GM10266 (cell line): Measurements from ENCODE around the gene DUSP3.

ENCODE experiments used
- DNase-seq: peaks from one replicate; pipeline ENCODE4 v3.0.0; 2012; ENCODE audit errors: extremely low spot score
- TF ChIP-seq, protein P1 (sequence below): IDR thresholded peaks from 2 replicates; pipeline ENCODE4 v1.5.1; 2012; ENCODE audit warnings: mild to moderate bottlenecking, low read depth; ENCODE audit not compliant: control insufficient read depth, insufficient read depth; ENCODE audit errors: missing control alignments

The DUSP3 gene

DNA sequence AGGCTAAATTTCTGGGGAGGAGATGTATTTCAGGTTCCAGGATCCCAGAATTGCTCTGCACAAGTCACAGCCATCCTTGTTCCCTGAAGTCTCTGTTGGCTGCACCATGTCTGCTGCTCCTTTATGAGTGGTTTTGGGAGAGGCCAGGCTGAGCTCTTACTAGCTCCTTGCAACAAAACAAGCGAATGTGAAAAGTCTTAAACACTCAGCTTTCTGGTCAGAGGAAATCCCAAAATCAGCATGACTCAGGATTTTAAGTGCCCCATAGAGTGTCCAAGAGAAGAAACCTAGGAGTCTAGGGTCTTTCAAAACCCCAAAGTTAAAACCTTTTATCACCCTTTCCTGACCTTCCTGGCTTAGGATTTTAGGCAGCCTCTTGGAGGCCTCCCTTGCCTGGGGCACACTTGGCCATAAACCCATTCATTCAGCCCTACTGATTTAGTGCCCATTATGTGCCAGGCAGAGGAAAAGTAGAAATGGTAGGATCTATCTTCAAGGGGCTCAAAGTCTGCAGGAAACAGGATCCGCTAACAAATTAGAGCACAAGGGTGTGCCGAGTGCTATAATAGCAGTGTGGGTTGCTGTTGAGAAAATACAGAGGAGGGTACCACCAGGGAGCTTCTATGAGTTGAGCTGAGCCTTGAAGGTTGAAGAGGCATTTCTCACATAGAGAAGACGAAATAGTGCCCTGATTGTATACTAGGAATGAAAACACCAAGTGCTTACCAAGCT lies 57.1 kb downstream of the DUSP3 start:
- TF ChIP-seq, protein P1, sequence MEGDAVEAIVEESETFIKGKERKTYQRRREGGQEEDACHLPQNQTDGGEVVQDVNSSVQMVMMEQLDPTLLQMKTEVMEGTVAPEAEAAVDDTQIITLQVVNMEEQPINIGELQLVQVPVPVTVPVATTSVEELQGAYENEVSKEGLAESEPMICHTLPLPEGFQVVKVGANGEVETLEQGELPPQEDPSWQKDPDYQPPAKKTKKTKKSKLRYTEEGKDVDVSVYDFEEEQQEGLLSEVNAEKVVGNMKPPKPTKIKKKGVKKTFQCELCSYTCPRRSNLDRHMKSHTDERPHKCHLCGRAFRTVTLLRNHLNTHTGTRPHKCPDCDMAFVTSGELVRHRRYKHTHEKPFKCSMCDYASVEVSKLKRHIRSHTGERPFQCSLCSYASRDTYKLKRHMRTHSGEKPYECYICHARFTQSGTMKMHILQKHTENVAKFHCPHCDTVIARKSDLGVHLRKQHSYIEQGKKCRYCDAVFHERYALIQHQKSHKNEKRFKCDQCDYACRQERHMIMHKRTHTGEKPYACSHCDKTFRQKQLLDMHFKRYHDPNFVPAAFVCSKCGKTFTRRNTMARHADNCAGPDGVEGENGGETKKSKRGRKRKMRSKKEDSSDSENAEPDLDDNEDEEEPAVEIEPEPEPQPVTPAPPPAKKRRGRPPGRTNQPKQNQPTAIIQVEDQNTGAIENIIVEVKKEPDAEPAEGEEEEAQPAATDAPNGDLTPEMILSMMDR, result no peak
- DNase-seq, result no peak

DNA sequence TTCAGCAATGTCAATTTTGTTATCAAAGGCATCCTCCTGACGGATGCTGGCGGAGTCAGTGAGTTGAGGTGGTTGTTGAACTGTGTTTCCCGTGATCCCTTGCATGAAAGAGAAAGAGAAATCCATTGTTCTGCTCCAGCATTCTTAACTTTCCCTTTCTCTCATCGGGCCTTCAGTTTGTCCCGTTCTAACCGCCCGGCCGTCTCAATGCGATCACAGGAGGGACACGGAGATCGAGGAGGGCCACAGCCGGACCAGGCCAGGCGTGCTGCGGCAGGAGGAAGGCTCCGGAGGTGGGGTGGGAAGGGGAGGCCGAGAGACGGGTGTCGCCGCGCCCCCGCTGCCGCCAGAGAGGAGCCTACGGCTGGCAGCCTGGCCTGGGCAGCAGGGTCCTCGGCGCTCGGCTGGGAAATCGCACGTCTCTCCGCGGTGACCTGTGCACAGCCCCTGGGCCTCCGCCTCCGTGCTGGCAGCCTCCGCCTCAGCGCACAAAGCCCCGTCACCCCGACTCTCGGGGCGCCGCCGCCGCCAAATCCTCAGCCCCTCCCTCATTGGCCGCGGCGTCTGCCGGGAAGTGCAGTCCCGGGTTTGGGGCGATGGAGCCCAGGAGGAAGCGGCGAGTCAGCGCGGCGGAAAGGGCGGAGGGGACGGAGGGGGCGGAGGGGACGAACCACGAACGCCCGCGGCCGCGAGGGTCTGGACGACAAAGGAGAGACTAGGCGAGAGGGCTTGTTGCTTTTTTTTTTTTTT lies 58.3 kb downstream of the DUSP3 start:
- peak; percentile 89 for DNase-seq
- TF ChIP-seq, protein P1, result no peak

DNA sequence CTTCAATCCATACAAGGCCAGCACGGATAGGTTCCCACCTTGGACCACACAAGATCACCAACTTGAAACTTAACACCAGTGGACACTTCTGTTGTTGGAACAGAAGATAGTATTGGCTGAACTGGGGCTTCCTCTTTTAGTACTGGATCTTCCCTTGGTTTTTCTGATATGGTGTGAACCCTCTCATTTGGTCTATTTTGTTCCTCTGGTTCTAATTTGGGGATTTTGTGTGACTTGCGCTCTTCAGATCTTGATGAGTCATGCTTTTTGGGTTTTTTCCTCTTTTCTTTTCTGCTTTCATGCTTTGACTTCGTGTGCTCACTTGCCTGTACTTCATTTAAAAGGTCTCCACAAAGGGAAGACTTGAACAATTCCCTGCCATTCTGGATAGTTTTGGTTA lies 59.2 kb downstream of the DUSP3 start:
- TF ChIP-seq, protein P1, result no peak
- DNase-seq, result no peak

DNA sequence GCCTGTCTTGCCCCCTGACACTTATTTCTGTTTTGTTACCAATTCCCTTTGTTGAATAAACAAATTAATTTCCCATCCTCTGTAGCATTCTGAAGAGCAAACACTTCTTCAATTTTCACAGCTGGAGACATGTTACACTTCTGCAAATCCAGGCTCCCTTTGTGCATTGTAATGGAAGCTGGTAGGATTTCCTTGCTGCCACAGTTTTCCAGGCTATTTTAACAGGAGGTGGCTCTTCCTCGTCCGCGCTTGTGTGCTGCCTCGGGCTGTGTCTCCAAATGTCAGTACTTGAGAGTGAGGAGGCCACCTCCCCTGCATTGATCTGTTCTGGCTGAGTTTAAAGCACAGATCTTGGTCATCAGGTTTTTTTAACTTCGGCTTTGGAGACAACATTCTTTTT lies 60.2 kb downstream of the DUSP3 start:
- TF ChIP-seq, protein P1, result no peak
- no peak for DNase-seq

DNA sequence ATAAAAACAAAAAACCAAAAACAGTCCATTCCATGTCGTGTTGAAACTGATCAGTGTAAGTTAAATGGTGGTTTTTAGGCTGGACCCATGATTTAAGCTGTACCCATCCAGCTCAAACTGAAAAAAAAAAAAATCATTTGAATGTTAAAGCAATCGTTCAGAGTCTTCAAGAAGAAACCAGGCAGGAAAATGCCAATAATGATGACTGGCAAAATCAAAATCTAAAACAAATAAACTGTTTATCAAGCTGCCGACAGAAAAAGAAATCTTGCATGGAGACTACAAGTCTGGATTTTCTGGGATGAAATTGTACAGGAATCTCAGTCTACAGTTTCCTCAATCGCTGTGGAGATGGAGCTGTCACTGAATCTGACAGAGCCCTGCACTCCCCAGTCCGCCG lies 60.9 kb downstream of the DUSP3 start:
- DNase-seq, result no peak
- TF ChIP-seq, protein P1, result no peak
